GM21717 (cell line): ENCODE measurements around the gene GBP7.
"Not testable (repeated sequence)": the region's sequence is repeated elsewhere in the genome, so short reads cannot be mapped to it uniquely, and the experiment has no call there.

Experiments
- ATAC-seq: cut with Tn5 transposase; IDR thresholded peaks from one replicate; pipeline ENCODE4 v1.9.1; 2021; ENCODE audit warnings: mild to moderate bottlenecking, moderate library complexity; ENCODE audit not compliant: unreplicated experiment

Gene GBP7, protein sequence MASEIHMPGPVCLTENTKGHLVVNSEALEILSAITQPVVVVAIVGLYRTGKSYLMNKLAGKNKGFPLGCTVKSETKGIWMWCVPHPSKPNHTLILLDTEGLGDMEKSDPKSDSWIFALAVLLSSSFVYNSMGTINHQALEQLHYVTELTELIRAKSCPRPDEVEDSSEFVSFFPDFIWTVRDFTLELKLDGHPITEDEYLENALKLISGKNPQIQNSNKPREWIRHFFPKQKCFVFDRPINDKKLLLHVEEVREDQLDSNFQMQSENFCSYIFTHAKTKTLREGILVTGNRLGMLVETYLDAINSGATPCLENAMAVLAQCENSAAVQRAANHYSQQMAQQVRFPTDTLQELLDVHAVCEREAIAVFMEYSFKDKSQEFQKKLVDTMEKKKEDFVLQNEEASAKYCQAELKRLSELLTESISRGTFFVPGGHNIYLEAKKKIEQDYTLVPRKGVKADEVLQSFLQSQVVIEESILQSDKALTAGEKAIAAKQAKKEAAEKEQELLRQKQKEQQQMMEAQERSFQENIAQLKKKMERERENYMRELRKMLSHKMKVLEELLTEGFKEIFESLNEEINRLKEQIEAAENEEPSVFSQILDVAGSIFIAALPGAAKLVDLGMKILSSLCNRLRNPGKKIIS

DNA sequence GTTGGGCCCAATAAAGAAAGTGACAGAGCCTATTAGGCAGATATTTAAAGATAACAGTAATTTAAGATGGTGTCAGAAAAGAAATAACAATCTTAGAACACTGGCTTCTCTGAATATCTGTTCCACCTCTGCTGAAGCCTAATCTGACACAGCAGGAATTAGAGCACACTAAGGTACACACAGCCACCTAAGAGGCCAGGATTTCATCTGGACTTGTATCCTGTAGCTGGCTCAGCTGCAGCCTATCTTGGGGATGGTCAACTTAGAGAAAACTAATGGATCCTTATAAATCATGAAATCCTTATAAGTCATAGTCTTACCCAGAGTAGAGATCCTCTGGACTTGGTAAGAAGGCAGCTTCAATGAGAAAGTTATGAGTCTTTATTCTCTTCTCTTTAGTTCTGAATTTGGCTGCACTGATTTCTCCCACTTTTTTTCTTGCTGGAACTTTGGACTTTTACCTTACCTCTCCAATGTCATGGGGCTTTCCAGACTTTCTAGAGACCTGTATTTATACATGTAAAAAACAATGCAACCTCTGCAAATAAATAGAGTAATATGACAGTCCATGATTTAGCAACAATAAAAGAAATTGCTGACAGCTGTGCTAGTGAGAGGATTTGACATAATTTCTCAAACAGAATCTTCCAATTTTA is at the start of gene GBP7:
GBP7 (minus strand) TSS at position 403 of the 656 bp plus-strand sequence. CDS start 4,068 bp downstream, outside the sequence.
- ATAC-seq: no peak

DNA sequence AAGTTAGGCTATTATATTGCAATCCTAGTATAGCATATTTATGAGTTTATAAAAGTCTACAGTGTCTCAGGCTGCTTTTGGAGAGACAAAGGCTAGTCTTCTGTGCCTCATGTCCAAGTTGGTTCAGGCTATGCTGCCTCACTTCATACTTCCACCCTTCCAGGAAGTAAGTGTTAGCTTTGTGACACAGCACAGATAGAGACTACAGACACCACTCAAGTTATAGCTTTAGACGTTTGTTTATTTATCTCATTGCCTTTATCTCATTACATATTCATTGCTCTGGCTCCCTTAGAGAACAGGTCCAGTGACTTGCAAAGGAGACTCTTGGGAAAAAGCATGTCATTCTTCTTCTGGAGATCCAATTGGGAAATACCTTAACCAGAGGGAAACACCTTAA is 45.5 kb upstream of the GBP7 start:
- ATAC-seq: no peak

DNA sequence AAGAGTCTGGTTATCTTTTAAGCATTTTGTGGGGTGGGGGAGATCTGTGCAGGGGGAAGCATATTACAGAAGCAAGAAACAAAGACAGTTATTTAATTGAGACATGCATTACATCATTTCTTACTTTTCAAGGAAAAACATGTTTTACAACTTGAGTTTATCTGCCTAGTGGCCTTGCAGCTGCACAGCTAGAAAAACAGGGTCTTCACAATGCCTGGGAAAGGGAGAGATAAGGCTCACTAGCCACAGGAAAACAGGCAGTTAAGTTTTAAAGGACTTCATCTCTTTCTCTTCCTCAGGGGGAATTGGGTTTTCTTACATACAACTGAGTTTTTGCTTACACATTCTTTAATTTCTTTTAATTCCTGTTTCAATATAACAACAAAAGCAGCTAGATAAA is 44.0 kb upstream of the GBP7 start:
- ATAC-seq: not testable (repeated sequence)

DNA sequence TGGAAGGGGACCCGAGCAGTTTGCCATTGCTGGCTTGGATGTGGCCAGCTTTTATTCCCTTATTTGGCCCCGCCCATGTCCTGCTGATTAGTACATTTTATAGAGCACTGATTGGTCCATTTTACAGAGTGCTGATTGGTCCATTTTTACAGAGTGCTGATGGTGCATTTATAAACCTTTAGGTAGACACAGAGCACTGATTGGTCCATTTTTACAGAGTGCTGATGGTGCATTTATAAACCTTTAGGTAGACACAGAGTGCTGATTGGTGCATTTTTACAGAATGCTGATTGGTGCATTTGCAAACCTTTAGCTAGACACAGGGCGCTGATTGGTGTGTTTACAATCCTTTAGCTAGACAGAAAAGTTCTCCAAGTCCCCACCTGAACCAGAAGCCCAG is 43.1 kb upstream of the GBP7 start:
- ATAC-seq: not testable (repeated sequence)

DNA sequence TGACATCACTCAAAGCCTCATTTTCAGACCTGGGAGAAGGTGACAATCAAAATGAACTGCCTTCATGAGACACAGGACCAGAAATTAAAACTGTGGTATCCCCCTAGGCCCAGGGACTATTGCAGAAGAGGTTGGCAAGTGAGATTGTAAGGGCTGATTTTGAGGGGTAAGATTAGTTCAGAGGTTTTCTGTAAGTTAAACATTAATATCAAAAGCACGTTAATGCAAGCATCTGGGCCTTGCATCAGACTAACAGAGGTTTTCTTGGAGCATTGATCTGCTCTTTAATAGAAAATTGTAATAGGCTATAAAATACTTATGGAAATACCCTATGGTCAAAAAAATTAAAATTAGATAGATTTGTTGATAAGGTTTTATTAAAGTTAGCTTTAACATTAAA is 37.5 kb upstream of the GBP7 start:
- no peak for ATAC-seq

DNA sequence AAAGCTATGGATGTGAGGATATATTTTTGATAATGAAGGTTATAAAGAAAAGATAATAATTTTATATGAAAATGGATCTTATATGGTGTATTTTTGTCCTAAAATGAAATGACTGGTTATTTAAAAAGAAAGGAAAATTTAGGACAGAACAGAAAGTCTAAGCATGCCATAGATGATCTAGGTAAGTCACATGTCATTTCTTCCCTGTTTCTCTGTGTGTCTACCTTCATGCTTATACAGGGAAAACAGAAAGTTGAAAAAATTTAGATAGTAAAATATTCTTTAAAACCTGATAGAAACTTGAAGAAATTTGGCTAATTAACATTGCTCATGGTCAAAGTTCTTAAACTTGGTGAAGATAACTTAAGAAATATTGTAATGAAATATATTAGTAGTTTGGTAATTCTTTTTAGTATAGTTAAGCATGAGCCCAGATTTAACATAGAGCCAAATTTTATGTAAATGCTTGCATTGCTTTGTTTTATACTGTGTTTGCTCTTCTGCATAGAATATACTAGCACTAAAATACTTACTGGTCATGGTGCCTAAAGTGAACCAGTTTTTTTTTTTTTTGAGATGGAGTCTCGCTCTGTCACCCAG is 35.3 kb upstream of the GBP7 start:
- ATAC-seq: no peak

DNA sequence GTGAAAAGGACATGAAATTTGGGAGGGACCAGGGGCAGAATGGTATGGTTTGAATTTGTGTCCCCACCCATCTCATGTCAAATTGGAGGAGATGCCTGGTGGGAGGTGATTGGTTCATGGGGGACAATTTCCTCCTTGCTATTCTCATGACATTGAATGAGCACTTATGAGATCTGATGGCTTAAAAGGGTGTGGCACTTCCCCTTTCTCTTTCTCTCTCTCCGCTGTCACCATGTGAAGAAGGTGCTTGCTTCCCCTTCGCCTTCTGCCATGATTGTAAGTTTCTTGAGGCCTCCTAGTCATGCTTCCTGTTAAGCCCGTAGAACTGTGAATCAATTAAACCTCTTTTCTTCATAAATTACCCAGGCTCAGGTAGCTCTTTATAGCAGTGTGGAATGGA is 30.6 kb upstream of the GBP7 start:
- ATAC-seq: no peak

DNA sequence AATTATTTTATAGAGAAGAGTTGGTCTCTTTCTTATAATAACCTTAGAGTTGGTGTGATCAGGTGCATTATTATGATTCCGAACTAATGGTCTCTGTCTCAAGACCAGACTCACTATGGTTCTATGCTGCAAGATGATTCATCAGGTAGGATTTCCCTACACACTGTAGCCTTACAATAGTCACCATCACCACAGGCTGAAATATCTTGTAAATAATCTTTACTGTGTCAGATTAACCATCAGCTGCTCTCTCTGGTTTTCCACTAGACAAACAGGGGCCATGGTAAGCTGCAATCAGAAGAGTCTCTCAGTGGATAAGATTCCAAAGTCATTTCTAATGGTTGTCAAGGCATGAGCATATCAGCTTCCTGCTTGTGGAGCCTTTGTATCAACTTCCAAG is 27.4 kb upstream of the GBP7 start:
- no peak for ATAC-seq

DNA sequence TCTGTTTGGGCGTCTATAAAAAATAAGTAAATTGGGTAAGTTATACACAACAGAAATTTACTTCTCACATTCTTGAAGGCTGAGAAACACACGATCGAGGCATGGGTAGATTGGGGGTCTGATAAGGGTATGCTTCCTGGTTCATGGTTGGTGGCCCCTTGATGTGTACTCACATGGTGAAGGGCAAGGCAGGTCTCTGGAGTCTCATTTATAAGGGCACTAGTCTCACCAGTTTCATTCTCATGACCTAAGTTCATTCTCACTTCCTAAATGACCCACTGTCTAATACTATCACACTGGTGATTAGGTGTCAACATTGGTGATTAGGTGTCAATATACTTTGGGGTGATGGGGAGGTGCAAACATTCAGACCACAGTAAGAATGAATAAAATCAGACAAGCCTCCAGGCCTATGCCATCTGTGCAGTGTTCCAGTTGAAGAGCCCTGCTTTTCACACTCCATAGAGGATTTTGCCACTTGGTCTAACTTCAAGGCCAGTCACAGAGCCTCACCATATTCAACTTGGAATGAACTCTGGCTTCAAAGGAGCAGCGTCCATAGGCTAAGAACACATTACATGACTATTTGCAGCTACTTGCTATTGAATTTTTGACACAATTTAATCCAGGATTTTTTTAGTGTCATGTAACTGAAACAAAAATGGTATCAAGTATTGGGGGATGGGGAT is 25.4 kb upstream of the GBP7 start:
- peak; percentile 60 for ATAC-seq

DNA sequence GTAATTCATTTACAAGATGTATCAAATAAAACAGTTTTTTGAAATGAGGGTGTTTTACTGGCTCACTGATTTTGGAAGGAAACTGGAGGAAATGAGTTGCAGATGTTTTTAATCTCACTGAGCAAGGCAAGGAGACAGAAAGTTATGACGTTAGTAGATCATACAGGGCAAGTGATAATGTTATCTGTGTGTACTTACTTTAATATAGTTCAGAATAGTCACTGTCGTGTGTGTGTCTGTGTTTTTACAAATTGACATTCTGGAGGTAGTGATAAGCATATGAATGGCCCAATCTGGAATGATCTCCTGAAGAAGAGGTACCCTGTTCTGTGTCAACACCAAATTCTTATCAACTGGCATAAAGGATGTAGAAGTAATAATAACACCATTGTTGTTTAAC is 24.9 kb upstream of the GBP7 start:
- ATAC-seq: no peak

DNA sequence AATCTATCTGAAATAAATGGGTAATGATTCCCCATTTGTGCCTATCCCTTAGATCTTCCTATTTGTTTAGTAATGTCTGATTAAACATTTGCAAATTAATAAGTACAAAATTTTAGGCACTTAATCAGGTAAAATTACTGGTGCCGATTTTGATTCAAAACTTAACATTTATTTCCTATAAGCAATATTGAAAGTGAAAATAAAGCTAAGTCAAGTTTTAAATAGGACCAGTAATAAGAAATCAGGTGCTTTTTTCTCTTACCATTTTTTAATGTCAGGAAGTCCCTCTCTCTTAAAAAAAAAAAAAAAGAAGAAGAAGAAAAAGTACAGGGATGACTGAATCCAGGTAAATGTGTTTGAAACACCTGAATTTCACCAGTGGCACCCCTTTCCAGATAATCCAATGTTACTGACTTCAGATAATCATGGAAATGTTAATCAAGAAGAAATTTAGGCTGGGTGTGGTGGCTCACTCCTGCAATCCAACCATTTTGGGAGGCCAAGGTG is 23.8 kb upstream of the GBP7 start:
- no peak for ATAC-seq

DNA sequence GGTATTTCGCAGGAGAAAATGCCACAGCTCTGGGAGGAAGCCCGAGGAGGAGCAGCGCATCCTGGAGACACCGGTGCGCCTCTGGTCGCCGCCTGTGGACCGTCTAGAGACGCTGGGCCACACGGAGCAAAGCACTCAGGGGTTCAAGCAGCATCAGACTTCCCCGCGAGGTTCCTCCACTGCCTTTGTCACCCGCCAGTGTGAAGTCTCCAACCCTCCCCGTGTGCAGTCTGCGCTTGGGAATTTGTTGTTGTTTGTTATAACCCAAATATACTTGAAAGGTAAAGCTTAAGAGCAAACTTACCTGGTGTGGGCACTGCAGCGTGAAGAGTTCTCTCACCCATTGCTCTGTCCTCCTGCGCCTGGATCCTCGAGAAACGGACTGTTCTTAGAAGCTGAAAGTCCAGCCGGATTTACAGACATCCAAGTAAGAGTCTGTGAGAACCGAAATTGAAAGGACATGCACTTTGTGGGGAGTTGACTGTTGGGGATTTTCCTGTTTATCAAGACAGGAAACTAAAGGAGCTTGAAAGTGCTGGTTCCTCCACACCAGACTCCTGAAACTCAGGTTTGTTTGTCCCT is 22.8 kb upstream of the GBP7 start, which contains the start of gene GBP4:
GBP4 (minus strand) TSS at position 452 of the 582 bp plus-strand sequence; CDS start at position 344, 108 bp downstream.
- ATAC-seq: peak; percentile 63

DNA sequence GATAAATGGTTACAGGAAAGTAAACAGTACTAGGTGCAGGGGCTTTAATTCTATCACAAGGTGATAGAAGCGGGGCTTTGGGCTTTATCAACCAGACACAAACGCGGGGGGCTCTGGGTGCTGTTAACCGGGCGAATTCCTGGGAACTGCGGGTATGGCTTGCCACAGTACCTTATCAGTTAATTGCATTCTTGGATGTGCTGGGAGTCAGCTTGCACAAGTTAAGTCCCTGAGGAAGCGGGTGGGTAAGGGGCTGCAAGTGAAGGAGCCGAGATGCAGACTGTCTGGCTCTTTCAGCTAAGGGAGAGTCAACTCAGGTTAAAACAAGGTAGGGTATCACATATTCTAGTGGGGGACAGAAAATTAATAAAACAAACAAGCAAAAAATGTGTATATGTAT is 22.3 kb upstream of the GBP7 start:
- ATAC-seq: no peak

DNA sequence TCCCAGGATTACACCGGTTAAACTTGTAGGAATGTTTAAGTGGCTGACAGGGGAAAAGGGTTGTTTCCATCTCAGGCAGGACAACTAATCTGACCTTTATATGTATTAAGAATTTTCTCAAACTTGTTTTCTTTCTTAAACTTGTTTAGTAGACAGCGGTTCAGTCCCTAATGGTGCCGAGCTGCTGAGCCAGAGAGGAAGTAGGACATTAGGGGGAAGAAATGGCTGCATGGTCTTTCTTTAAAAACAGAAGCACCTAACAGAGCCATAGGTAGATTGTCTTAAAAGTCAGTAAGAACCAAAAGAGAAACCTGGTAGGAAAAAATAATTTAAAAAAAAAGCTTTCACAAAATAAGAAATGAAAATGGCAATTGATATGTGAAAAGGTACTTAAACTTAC is 19.7 kb upstream of the GBP7 start:
- ATAC-seq: no peak

DNA sequence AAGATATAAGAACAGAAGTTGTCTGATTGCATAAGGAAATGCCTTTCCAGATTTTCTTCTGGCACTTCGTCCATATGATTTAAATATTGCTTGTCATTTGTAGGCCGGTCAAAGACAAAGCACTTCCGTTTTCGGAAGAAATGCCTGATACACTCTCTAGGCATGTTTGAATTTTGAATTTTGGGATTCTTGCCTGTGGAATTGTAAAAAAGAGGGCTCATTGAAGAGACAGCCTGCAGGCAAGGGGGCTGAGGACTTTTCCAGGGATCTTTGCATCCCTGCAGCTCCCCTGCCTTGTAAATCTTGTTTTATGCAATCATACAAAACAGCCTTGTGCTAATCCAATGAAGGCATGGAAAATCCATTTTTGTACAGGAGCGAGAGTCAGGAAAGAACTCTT is 15.5 kb upstream of the GBP7 start:
- no peak for ATAC-seq

DNA sequence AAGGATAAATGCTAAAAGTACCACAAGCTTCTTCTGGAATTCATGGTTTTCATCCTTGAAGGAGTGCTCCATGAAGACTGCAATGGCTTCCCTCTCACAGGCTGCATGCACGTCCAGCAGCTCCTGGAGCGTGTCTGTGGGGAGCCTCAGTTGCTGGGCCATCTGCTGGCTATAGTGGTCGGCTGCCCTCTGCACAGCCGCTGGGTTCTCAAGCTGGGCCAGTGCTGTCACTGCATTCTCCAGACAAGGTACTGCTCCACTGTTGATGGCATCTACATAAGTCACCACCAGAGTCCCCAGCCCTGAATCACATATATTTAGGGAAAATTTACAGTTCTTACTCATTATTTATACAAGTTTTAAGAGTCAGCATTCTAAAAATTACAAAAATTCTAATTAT is 14.2 kb upstream of the GBP7 start:
- ATAC-seq: no peak

DNA sequence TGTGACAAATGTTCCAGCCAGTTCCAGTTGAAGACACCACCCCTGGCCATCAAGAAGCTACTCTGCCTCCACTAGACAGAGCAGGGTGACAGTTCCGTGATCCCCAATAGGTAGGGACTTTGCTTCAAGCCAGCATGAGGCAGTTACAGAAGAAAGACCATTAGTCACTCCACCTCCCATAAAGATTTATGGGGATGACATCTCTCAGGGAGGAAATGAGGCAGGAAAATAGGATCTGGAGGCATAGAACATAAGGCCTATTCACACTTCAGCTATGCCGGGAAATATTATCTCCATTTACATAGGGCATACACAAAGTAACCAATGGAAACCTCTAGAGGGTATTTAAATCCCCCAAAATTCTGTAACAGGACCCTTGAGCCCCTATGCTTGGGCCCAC is 3.5 kb upstream of the GBP7 start:
- ATAC-seq: no peak

DNA sequence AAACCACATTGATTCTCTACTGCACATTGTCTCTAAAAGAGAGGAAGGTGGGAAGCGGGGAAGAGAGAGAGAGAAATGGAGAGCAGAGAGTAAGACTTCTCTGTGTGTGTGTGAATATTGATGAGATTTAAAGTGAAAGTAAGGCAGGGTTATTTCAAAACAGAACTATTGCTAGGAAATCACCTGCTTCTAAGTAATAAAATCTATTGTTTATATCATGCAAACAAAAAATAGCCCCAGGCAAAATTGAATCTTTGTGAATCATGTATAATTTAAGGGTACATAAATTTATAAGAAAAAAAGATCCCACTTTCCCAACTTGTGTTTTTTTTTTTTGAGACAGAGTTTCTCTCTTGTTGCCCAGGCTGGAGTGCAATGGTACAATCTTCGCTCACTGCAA is 1.2 kb upstream of the GBP7 start:
- no peak for ATAC-seq

DNA sequence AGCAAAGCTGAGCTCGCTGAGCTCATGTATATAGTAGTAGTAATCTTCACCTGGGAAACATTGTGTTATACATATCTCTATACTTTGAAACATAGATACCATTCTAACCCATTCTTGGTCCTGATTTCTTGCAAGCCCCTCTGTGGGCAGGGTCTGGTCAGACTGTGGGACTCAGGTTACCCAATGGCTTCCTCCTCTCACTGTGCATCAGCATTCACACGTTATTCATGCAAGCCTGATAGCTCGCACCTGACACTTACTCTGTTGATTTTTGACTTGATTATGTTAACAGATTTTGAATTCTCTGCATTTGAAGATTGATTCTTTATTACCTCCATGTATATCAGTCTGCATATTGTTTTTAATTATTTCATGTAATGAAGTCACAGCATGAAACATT is 1.3 kb downstream of the GBP7 start:
- ATAC-seq: no peak

DNA sequence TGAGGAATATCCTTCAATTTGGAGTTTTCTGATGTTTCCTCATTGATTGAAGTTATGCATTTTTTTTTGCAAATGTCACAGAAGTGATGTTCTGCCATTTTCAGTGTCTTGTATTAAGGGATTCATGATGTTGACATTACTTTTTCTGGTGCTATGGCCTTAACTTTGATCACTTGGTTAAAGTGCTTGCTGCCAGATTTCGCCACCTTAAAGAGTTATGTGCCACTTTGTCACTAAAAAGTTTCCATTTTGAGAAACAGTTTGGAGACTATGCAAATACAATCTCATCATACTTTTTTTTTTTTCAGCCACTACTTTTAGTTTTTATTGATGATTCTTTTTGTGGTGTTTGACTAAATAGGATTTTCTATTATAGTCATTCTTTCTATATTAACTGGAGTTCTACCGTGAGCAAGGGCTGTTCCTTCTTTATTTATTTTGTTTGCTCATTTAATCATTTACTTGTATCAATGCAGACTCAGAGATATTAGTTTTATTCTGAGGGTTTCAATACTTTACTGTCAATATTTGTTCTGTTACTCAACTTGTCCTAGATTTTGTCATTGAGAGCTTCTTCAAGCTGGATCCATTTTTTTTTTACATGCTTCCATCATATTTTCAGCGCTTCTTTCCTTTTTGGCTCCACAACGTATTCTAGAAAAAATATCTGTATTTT is 3.2 kb downstream of the GBP7 start:
- no peak for ATAC-seq
